ENCODE results near the gene SAP130.
A peak's percentile ranks its signal among the peaks of the same experiment; 100 is the strongest.

Gene SAP130

GRCh38 chr2:128027801-128028667 is at the start of gene SAP130:
TSS of gene SAP130 (minus strand) at chr2:128028059. CDS start at chr2:128026292, 1,767 bp downstream.
- DNase-seq, result peak; percentile 99

GRCh38 chr2:128076461-128077106 is 48.7 kb upstream of the SAP130 start:
- DNase-seq, result no peak

- no peak for DNase-seq
Measured at GRCh38 chr2:128073278-128073677, 45.4 kb upstream of the SAP130 start.

- no peak for DNase-seq
Measured at GRCh38 chr2:128069769-128070168, 41.9 kb upstream of the SAP130 start.

GRCh38 chr2:128064353-128064752 is 36.5 kb upstream of the SAP130 start:
- DNase-seq, result no peak

- no peak for DNase-seq
Measured at GRCh38 chr2:128062571-128062970, 34.7 kb upstream of the SAP130 start.

- DNase-seq, result no peak
Measured at GRCh38 chr2:128058114-128058513, 30.3 kb upstream of the SAP130 start.

GRCh38 chr2:128057334-128057733 is 29.5 kb upstream of the SAP130 start:
- no peak for DNase-seq

- no peak for DNase-seq
Measured at GRCh38 chr2:128054104-128054885, 26.4 kb upstream of the SAP130 start.

- DNase-seq, result no peak
Measured at GRCh38 chr2:128053331-128053730, 25.5 kb upstream of the SAP130 start.

GRCh38 chr2:128043041-128043440 is 15.2 kb upstream of the SAP130 start:
- DNase-seq, result no peak

GRCh38 chr2:128041561-128041960 is 13.7 kb upstream of the SAP130 start:
- no peak for DNase-seq

- DNase-seq, result no peak
Measured at GRCh38 chr2:128040166-128040771, 12.4 kb upstream of the SAP130 start.

- DNase-seq, result no peak
Measured at GRCh38 chr2:128039535-128039934, 11.7 kb upstream of the SAP130 start.

- no peak for DNase-seq
Measured at GRCh38 chr2:128038411-128038810, 10.6 kb upstream of the SAP130 start.

- DNase-seq, result no peak
Measured at GRCh38 chr2:128037649-128038048, 9.8 kb upstream of the SAP130 start.

- no peak for DNase-seq
Measured at GRCh38 chr2:128036748-128037607, 9.1 kb upstream of the SAP130 start.

- DNase-seq, result no peak
Measured at GRCh38 chr2:128032092-128032491, 4.2 kb upstream of the SAP130 start.

- no peak for DNase-seq
Measured at GRCh38 chr2:128028668-128029054, 802 bp upstream of the SAP130 start.

GRCh38 chr2:128027278-128027800 is 520 bp downstream of the SAP130 start:
- DNase-seq, result peak; percentile 97

- no peak for DNase-seq
Measured at GRCh38 chr2:128026448-128027277, 1.2 kb downstream of the SAP130 start.

All from stimulated activated CD4-positive, alpha-beta T cell treated with anti-CD3 and anti-CD28 coated beads, Interleukin-4, amount 100 ng/mL, for 1 hour (primary cell).